GM23338 (cell line): ENCODE data around the gene GSG1L. TPM values are rescaled to one million over a fixed set of nuclear protein-coding genes. Genes with fewer than 3 reads are reported as not detected.

ENCODE experiments used
- ATAC-seq: fragments of 200-7000 bp; cut with Tn5 transposase; 3 replicates; pipeline ENCODE4 v1.9.1; 2020
- DNase-seq: peaks from one replicate; pipeline ENCODE4 v3.0.0-alpha.2; 2015; ENCODE audit warnings: low spot score
- H2AFZ ChIP-seq: fragments of 200-600 bp; sonication (generic); 2 replicates; pipeline ENCODE4 v1.8.0; 2016; ENCODE audit warnings: antibody characterized with exemption, mild to moderate bottlenecking, moderate library complexity
- H3F3A ChIP-seq: fragments of 200-600 bp; sonication (generic); replicated peaks from 2 replicates; pipeline ENCODE4 v1.8.0; 2017; ENCODE audit warnings: antibody characterized with exemption, mixed run types, low read depth
- H3K27ac ChIP-seq: fragments of 200-600 bp; sonication (generic); 2 replicates; pipeline ENCODE4 v1.6.1; 2016; ENCODE audit warnings: low read depth
- H3K27me3 ChIP-seq: fragments of 200-600 bp; sonication (generic); 2 replicates; pipeline ENCODE4 v1.8.0; 2016; ENCODE audit warnings: mild to moderate bottlenecking, mixed run types, moderate library complexity; ENCODE audit not compliant: insufficient read depth
- H3K36me3 ChIP-seq: fragments of 200-600 bp; sonication (generic); 2 replicates; pipeline ENCODE4 v1.8.0; 2016; ENCODE audit warnings: mild to moderate bottlenecking; ENCODE audit not compliant: insufficient read depth
- H3K4me1 ChIP-seq: fragments of 200-600 bp; sonication (generic); 2 replicates; pipeline ENCODE4 v1.8.0; 2016; ENCODE audit warnings: mild to moderate bottlenecking, moderate library complexity; ENCODE audit not compliant: insufficient read depth
- H3K4me2 ChIP-seq: fragments of 200-600 bp; sonication (generic); 2 replicates; pipeline ENCODE4 v1.7.1; 2017; ENCODE audit warnings: mixed run types
- H3K4me3 ChIP-seq: fragments of 200-600 bp; sonication (generic); 2 replicates; pipeline ENCODE4 v1.6.1; 2016; ENCODE audit warnings: mixed run types
- H3K79me2 ChIP-seq: fragments of 200-600 bp; sonication (generic); replicated peaks from 2 replicates; pipeline ENCODE4 v1.8.0; 2017; ENCODE audit warnings: mild to moderate bottlenecking; ENCODE audit not compliant: insufficient read depth
- H3K9me2 ChIP-seq: fragments of 200-600 bp; sonication (generic); 2 replicates; pipeline ENCODE4 v1.8.0; 2017; ENCODE audit not compliant: insufficient read depth
- H4K20me1 ChIP-seq: fragments of 200-600 bp; sonication (generic); replicated peaks from 2 replicates; pipeline ENCODE4 v1.8.0; 2017; ENCODE audit warnings: mild to moderate bottlenecking; ENCODE audit not compliant: insufficient read depth
- H3K27ac Mint-ChIP-seq: 2 replicates; pipeline ENCODE4 v1.8.0; 2020; ENCODE audit warnings: inconsistent platforms, mild to moderate bottlenecking, moderate library complexity, mixed read lengths
- H3K27me3 Mint-ChIP-seq: 3 replicates; pipeline ENCODE4 v1.8.0; 2022; ENCODE audit warnings: low read depth, mild to moderate bottlenecking, moderate library complexity, mixed read lengths, inconsistent platforms; ENCODE audit not compliant: insufficient read depth, poor library complexity
- H3K36me3 Mint-ChIP-seq: 3 replicates; pipeline ENCODE4 v1.8.0; 2021; ENCODE audit warnings: low read depth, mild to moderate bottlenecking, inconsistent platforms, moderate library complexity, mixed read lengths
- H3K4me1 Mint-ChIP-seq: 3 replicates; pipeline ENCODE4 v1.8.0; 2020; ENCODE audit warnings: mild to moderate bottlenecking, inconsistent platforms, mixed read lengths
- H3K4me3 Mint-ChIP-seq: 3 replicates; pipeline ENCODE4 v1.8.0; 2021; ENCODE audit warnings: moderate library complexity, mild to moderate bottlenecking, inconsistent platforms, mixed read lengths
- H3K9me3 Mint-ChIP-seq: 3 replicates; pipeline ENCODE4 v1.8.0; 2020; ENCODE audit warnings: moderate library complexity, mild to moderate bottlenecking, inconsistent platforms, mixed read lengths
- CREB1 ChIP-seq: fragments of 250-450 bp; sonication (Bioruptor Pico); IDR thresholded peaks from 2 replicates; pipeline ENCODE4 v1.5.0; 2020; ENCODE audit warnings: low read depth, mild to moderate bottlenecking, moderate library complexity
- CTCF ChIP-seq, 2 experiments: fragments of 200-600 bp in 1 of 2; sonication (generic) in 1 of 2; conservative IDR thresholded peaks; 2 replicates each; pipeline versions ENCODE4 v1.5.1 to v1.6.1; 2016 to 2017; ENCODE audit warnings: antibody characterized with exemption in 2 of 2, low read depth in 2 of 2, mild to moderate bottlenecking in 2 of 2, moderate library complexity in 1 of 2
- EZH2phosphoT487 ChIP-seq: fragments of 200-600 bp; sonication (generic); IDR thresholded peaks from one replicate; pipeline ENCODE4 v1.8.1; 2018; ENCODE audit warnings: antibody characterized with exemption; ENCODE audit not compliant: unreplicated experiment
- JUNB ChIP-seq: IDR thresholded peaks from one replicate; pipeline ENCODE4 v1.6.1; 2016; ENCODE audit warnings: antibody characterized with exemption; ENCODE audit not compliant: unreplicated experiment
- NANOG ChIP-seq: IDR thresholded peaks from 2 replicates; pipeline ENCODE4 v1.6.1; 2016; ENCODE audit warnings: antibody characterized with exemption, borderline replicate concordance
- POLR2AphosphoS5 ChIP-seq: IDR thresholded peaks from 2 replicates; pipeline ENCODE4 v1.6.1; 2016; ENCODE audit warnings: antibody characterized with exemption, low read depth
- REST ChIP-seq: IDR thresholded peaks from one replicate; pipeline ENCODE4 v1.6.1; 2018; ENCODE audit warnings: antibody characterized with exemption; ENCODE audit not compliant: unreplicated experiment
- STAT1 ChIP-seq: IDR thresholded peaks from one replicate; pipeline ENCODE4 v1.6.1; 2016; ENCODE audit warnings: antibody characterized with exemption; ENCODE audit not compliant: unreplicated experiment
- ZNF114 ChIP-seq: fragments of 250-450 bp; sonication (Bioruptor Pico); IDR thresholded peaks from 2 replicates; pipeline ENCODE4 v1.5.0; 2020; ENCODE audit warnings: mild to moderate bottlenecking, moderate library complexity
- ZNF331 ChIP-seq: fragments of 250-450 bp; sonication (Bioruptor Pico); IDR thresholded peaks from 2 replicates; pipeline ENCODE4 v1.5.0; 2020; ENCODE audit warnings: low read depth, mild to moderate bottlenecking, moderate library complexity
- ZNF462 ChIP-seq: fragments of 250-450 bp; sonication (Bioruptor Pico); IDR thresholded peaks from 2 replicates; pipeline ENCODE4 v1.5.0; 2020; ENCODE audit warnings: mild to moderate bottlenecking, moderate library complexity
- polyA plus RNA-seq: library from polyadenylated mRNA; unstranded; fragments of >200 nt; fragmentation: Nextera tagmentation; extraction: Ambion mirVana; gene quantifications from 2 replicates; pipeline ENCODE4 v1.2.1, GENCODE V29; 2016
- total RNA-seq: library from RNA; depleted of rRNA; stranded (reverse); fragments of >200 nt; shearing (Covaris generic); gene quantifications from 2 replicates; pipeline ENCODE4 v1.2.3, GENCODE V29; 2014

GSG1L gene
- total and polyA plus RNA-seq, 2 experiments from 2014 or later = 0.36 to 0.63 TPM

- no peak for TF ChIP-seq CTCF (conservative IDR thresholded peaks at IDR 0.05; ENCODE audit: low read depth in 2 of 2)
Measured at GRCh38 chr16:27786221-27786922, 277.1 kb downstream of the GSG1L start (continued).

- Histone ChIP-seq H3K9me2 (0 out of 2 replicates have a peak, but pooled peaks cover 13% of the 10 kb centered on the region), H3K4me1 (no peaks in the 10 kb centered on the region), H3K27ac (no peak overlapping the region), H3K4me3 (no peak overlapping the region), H3K36me3 (no peaks in the 10 kb centered on the region), H2AFZ (no peak overlapping the region), H3K27me3 (no peaks in the 10 kb centered on the region), H3K79me2 (no peaks in the 10 kb centered on the region), H3F3A (no peaks in the 10 kb centered on the region), H4K20me1 (no peaks in the 10 kb centered on the region), H3K4me2 (no peak overlapping the region)
- ATAC-seq (no peak), DNase-seq (no peak)
- Mint-ChIP-seq H3K27ac (no peak overlapping the region), H3K36me3 (no peaks in the 10 kb centered on the region), H3K9me3 (no peaks in the 10 kb centered on the region), H3K4me1 (no peaks in the 10 kb centered on the region), H3K4me3 (no peak overlapping the region), H3K27me3 (peaks cover 4% of the 10 kb centered on the region)
- TF ChIP-seq CREB1 (CRISPR knock-in tag) = no peak
- TF ChIP-seq STAT1 = no peak
- no peak for TF ChIP-seq JUNB
- TF ChIP-seq EZH2phosphoT487 = no peak
- no peak for TF ChIP-seq NANOG
- no peak for TF ChIP-seq ZNF462
- TF ChIP-seq REST = no peak
- no peak for TF ChIP-seq POLR2AphosphoS5
- no peak for TF ChIP-seq ZNF114
- TF ChIP-seq ZNF331 (CRISPR knock-in tag) = no peak
- no peak for TF ChIP-seq CTCF (conservative IDR thresholded peaks at IDR 0.05; ENCODE audit: low read depth in 2 of 2)
Measured at GRCh38 chr16:27785307-27785678, 278.2 kb downstream of the GSG1L start.
